ENCODE results near the gene MILR1. TPM values are rescaled to one million over a fixed set of nuclear protein-coding genes. Genes with fewer than 3 reads are reported as not detected.

MILR1 gene
- total and polyA plus RNA-seq, 2 experiments from 2014 or later: 0.39 TPM; not detected in 1

DNA sequence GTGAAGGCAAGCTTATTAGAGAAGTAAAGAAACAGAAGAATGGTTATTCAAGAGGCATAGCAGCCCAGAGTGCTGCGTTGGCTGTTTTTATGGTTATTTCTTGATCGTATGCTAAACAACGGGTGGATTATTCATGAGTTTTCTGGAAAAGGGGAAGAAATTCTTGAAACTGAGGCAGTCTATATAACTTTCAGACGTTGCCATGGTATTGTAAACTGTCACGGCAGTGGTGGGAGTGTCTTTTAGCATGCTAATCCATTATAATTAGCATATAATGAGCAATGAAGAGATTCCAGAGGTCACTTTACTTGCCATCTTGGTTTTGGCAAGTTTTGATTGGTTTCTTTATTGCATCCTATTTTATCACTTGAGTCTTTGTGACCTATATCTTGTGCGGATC lies 17.4 kb upstream of the MILR1 start:
- no peak overlapping the region for H3K27ac Mint-ChIP-seq
- no peak overlapping the region for H3K4me2 ChIP-seq
- H3K4me3 Mint-ChIP-seq: no peak overlapping the region
- no peaks in the 10 kb centered on the region for H3K9me2 ChIP-seq (ENCODE audit: insufficient read depth)
- H3K27me3 Mint-ChIP-seq (ENCODE audit: insufficient read depth, low read depth, poor library complexity): peaks cover 6% of the 10 kb centered on the region
- no peaks in the 10 kb centered on the region for H3K79me2 ChIP-seq (replicated peaks; ENCODE audit: insufficient read depth)
- H3K4me1 ChIP-seq (ENCODE audit: insufficient read depth): no peaks in the 10 kb centered on the region
- H3K36me3 Mint-ChIP-seq (ENCODE audit: low read depth): peaks cover 28% of the 10 kb centered on the region
- DNase-seq (ENCODE audit: low spot score) (no peak), ATAC-seq (no peak)
- H3K9me3 Mint-ChIP-seq: peaks cover 34% of the 10 kb centered on the region
- H4K20me1 ChIP-seq (replicated peaks; ENCODE audit: insufficient read depth): no peaks in the 10 kb centered on the region
- H3K4me1 Mint-ChIP-seq: peaks cover 38% of the 10 kb centered on the region
- H3K27ac ChIP-seq (ENCODE audit: low read depth): no peak overlapping the region
- H2AFZ ChIP-seq: no peak overlapping the region
- no peaks in the 10 kb centered on the region for H3F3A ChIP-seq (replicated peaks; ENCODE audit: low read depth)
- H3K4me3 ChIP-seq: no peak overlapping the region
- no peaks in the 10 kb centered on the region for H3K27me3 ChIP-seq (ENCODE audit: insufficient read depth)
- H3K36me3 ChIP-seq (ENCODE audit: insufficient read depth): peaks cover 4% of the 10 kb centered on the region; the same call in 1 of the 2 replicates
- TF ChIP-seq NANOG (IDR thresholded peaks at IDR 0.05; ENCODE audit: borderline replicate concordance): no peak
- TF ChIP-seq, protein P1, sequence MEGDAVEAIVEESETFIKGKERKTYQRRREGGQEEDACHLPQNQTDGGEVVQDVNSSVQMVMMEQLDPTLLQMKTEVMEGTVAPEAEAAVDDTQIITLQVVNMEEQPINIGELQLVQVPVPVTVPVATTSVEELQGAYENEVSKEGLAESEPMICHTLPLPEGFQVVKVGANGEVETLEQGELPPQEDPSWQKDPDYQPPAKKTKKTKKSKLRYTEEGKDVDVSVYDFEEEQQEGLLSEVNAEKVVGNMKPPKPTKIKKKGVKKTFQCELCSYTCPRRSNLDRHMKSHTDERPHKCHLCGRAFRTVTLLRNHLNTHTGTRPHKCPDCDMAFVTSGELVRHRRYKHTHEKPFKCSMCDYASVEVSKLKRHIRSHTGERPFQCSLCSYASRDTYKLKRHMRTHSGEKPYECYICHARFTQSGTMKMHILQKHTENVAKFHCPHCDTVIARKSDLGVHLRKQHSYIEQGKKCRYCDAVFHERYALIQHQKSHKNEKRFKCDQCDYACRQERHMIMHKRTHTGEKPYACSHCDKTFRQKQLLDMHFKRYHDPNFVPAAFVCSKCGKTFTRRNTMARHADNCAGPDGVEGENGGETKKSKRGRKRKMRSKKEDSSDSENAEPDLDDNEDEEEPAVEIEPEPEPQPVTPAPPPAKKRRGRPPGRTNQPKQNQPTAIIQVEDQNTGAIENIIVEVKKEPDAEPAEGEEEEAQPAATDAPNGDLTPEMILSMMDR (conservative IDR thresholded peaks at IDR 0.05; ENCODE audit: low read depth in 2 of 2): no peak

DNA sequence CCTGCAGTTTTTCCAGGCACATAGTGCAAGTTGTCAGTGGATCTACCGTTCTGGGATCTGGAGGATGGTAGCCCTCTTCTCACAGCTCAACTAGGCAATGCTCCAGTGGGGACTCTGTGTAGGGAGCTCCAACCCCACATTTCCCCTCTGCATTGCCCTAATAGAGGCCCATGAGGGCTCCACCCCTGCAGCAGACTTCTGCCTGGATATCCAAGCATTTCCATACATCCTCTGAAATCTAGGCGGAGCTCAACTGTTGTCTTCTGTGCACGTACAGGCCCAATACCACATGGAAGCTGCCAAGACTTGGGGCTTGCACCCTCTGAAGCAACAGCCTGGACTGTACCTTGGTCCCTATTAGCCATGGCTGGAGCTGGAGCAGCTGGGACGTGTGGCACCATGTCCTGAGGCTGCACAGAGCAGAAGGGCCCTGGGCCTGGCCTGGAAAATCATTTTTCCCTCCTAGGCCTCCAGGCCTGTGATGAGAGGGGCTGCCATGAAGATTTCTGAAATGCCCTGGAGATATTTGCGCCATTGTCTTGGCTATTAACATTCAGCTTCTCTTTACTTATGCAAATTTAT lies 10.9 kb upstream of the MILR1 start:
- Histone ChIP-seq H2AFZ (no peak overlapping the region), H3K9me2 (ENCODE audit: insufficient read depth) (no peaks in the 10 kb centered on the region), H3K4me1 (ENCODE audit: insufficient read depth) (no peaks in the 10 kb centered on the region), H3K27me3 (ENCODE audit: insufficient read depth) (no peaks in the 10 kb centered on the region), H3K27ac (ENCODE audit: low read depth) (no peak overlapping the region), H3F3A (replicated peaks; ENCODE audit: low read depth) (no peaks in the 10 kb centered on the region), H3K4me2 (no peak overlapping the region), H3K36me3 (ENCODE audit: insufficient read depth) (peaks cover 3% of the 10 kb centered on the region; the same call in 1 of the 2 replicates), H4K20me1 (replicated peaks; ENCODE audit: insufficient read depth) (no peaks in the 10 kb centered on the region), H3K4me3 (no peak overlapping the region), H3K79me2 (replicated peaks; ENCODE audit: insufficient read depth) (no peaks in the 10 kb centered on the region)
- DNase-seq (ENCODE audit: low spot score) (no peak), ATAC-seq (no peak)
- H3K4me3 Mint-ChIP-seq: no peak overlapping the region
- peaks cover 3% of the 10 kb centered on the region; the same call in 2 of the 3 replicates for H3K4me1 Mint-ChIP-seq
- H3K9me3 Mint-ChIP-seq: peaks cover 77% of the 10 kb centered on the region
- H3K27me3 Mint-ChIP-seq (ENCODE audit: insufficient read depth, low read depth, poor library complexity): peaks cover 12% of the 10 kb centered on the region
- peaks cover 60% of the 10 kb centered on the region for H3K36me3 Mint-ChIP-seq (ENCODE audit: low read depth)
- H3K27ac Mint-ChIP-seq: no peak overlapping the region
- TF ChIP-seq, protein P2, sequence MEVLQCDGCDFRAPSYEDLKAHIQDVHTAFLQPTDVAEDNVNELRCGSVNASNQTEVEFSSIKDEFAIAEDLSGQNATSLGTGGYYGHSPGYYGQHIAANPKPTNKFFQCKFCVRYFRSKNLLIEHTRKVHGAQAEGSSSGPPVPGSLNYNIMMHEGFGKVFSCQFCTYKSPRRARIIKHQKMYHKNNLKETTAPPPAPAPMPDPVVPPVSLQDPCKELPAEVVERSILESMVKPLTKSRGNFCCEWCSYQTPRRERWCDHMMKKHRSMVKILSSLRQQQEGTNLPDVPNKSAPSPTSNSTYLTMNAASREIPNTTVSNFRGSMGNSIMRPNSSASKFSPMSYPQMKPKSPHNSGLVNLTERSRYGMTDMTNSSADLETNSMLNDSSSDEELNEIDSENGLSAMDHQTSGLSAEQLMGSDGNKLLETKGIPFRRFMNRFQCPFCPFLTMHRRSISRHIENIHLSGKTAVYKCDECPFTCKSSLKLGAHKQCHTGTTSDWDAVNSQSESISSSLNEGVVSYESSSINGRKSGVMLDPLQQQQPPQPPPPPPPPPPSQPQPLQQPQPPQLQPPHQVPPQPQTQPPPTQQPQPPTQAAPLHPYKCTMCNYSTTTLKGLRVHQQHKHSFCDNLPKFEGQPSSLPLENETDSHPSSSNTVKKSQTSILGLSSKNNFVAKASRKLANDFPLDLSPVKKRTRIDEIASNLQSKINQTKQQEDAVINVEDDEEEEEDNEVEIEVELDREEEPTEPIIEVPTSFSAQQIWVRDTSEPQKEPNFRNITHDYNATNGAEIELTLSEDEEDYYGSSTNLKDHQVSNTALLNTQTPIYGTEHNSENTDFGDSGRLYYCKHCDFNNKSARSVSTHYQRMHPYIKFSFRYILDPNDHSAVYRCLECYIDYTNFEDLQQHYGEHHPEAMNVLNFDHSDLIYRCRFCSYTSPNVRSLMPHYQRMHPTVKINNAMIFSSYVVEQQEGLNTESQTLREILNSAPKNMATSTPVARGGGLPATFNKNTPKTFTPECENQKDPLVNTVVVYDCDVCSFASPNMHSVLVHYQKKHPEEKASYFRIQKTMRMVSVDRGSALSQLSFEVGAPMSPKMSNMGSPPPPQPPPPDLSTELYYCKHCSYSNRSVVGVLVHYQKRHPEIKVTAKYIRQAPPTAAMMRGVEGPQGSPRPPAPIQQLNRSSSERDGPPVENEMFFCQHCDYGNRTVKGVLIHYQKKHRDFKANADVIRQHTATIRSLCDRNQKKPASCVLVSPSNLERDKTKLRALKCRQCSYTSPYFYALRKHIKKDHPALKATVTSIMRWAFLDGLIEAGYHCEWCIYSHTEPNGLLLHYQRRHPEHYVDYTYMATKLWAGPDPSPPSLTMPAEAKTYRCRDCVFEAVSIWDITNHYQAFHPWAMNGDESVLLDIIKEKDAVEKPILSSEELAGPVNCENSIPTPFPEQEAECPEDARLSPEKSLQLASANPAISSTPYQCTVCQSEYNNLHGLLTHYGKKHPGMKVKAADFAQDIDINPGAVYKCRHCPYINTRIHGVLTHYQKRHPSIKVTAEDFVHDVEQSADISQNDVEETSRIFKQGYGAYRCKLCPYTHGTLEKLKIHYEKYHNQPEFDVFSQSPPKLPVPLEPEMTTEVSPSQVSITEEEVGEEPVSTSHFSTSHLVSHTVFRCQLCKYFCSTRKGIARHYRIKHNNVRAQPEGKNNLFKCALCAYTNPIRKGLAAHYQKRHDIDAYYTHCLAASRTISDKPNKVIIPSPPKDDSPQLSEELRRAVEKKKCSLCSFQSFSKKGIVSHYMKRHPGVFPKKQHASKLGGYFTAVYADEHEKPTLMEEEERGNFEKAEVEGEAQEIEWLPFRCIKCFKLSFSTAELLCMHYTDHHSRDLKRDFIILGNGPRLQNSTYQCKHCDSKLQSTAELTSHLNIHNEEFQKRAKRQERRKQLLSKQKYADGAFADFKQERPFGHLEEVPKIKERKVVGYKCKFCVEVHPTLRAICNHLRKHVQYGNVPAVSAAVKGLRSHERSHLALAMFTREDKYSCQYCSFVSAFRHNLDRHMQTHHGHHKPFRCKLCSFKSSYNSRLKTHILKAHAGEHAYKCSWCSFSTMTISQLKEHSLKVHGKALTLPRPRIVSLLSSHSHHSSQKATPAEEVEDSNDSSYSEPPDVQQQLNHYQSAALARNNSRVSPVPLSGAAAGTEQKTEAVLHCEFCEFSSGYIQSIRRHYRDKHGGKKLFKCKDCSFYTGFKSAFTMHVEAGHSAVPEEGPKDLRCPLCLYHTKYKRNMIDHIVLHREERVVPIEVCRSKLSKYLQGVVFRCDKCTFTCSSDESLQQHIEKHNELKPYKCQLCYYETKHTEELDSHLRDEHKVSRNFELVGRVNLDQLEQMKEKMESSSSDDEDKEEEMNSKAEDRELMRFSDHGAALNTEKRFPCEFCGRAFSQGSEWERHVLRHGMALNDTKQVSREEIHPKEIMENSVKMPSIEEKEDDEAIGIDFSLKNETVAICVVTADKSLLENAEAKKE (CRISPR knock-in tag; IDR thresholded peaks at IDR 0.05): no peak
- no peak for TF ChIP-seq ZNF114 (CRISPR knock-in tag; IDR thresholded peaks at IDR 0.05)
- TF ChIP-seq, protein P1 (conservative IDR thresholded peaks at IDR 0.05; ENCODE audit: low read depth in 2 of 2): no peak
- no peak for TF ChIP-seq NANOG (IDR thresholded peaks at IDR 0.05; ENCODE audit: borderline replicate concordance)
- TF ChIP-seq EZH2 (IDR thresholded peaks at IDR 0.05; ENCODE audit: low read depth, unreplicated experiment): no peak
- TF ChIP-seq, protein P3, sequence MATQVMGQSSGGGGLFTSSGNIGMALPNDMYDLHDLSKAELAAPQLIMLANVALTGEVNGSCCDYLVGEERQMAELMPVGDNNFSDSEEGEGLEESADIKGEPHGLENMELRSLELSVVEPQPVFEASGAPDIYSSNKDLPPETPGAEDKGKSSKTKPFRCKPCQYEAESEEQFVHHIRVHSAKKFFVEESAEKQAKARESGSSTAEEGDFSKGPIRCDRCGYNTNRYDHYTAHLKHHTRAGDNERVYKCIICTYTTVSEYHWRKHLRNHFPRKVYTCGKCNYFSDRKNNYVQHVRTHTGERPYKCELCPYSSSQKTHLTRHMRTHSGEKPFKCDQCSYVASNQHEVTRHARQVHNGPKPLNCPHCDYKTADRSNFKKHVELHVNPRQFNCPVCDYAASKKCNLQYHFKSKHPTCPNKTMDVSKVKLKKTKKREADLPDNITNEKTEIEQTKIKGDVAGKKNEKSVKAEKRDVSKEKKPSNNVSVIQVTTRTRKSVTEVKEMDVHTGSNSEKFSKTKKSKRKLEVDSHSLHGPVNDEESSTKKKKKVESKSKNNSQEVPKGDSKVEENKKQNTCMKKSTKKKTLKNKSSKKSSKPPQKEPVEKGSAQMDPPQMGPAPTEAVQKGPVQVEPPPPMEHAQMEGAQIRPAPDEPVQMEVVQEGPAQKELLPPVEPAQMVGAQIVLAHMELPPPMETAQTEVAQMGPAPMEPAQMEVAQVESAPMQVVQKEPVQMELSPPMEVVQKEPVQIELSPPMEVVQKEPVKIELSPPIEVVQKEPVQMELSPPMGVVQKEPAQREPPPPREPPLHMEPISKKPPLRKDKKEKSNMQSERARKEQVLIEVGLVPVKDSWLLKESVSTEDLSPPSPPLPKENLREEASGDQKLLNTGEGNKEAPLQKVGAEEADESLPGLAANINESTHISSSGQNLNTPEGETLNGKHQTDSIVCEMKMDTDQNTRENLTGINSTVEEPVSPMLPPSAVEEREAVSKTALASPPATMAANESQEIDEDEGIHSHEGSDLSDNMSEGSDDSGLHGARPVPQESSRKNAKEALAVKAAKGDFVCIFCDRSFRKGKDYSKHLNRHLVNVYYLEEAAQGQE (IDR thresholded peaks at IDR 0.05; ENCODE audit: unreplicated experiment): no peak
